Esophagus (tissue), 2 donors: ENCODE results near the gene ADAMTS18. TPM values are rescaled to one million over a fixed set of nuclear protein-coding genes. Genes with fewer than 3 reads are reported as not detected.
"Not testable (repeated sequence)": the region's sequence is repeated elsewhere in the genome, so short reads cannot be mapped to it uniquely, and the experiment has no call there.

Experiments
- H3K27ac ChIP-seq, 2 donors: one replicate each; pipeline ENCODE4 v1.5.1; 2013; ENCODE audit warnings: low read depth in 2 of 2, mild to moderate bottlenecking in 2 of 2, inconsistent platforms in 1 of 2, low read length in 1 of 2, moderate library complexity in 1 of 2
- H3K27me3 ChIP-seq, 2 donors: one replicate each; pipeline ENCODE4 v1.6.1; 2013; ENCODE audit warnings: low read length in 2 of 2, control low read depth in 1 of 2, mild to moderate bottlenecking in 1 of 2; ENCODE audit not compliant: insufficient read depth in 2 of 2, control insufficient read depth in 1 of 2
- H3K36me3 ChIP-seq, 2 donors: one replicate each; pipeline ENCODE4 v1.6.1; 2013; ENCODE audit warnings: low read length in 1 of 2; ENCODE audit not compliant: control insufficient read depth in 2 of 2, insufficient read depth in 2 of 2
- H3K4me1 ChIP-seq, 2 donors: one replicate each; pipeline ENCODE4 v1.6.1; 2013; ENCODE audit warnings: low read length in 1 of 2; ENCODE audit not compliant: control insufficient read depth in 2 of 2, insufficient read depth in 2 of 2
- H3K4me3 ChIP-seq, 2 donors: one replicate each; pipeline ENCODE4 v1.5.1; 2013; ENCODE audit warnings: low read length in 2 of 2, mild to moderate bottlenecking in 2 of 2, low read depth in 1 of 2, moderate library complexity in 1 of 2
- H3K9me3 ChIP-seq, 2 donors: one replicate each; pipeline ENCODE4 v1.6.1; 2013; ENCODE audit warnings: mild to moderate bottlenecking in 2 of 2, low read depth in 1 of 2, low read length in 1 of 2, moderate library complexity in 1 of 2; ENCODE audit not compliant: control insufficient read depth in 2 of 2, insufficient read depth in 1 of 2
- WGBS, 2 donors: extraction: QIAGEN DNeasy Blood & Tissue Kit; methylation state at CpG; one replicate each; pipeline ENCODE4 v1.1.7; 2013; 5-methylcytosine and 5-hydroxymethylcytosine counted together
- polyA plus RNA-seq, 2 donors: library from polyadenylated mRNA; stranded (reverse); fragments of 200-250 nt; gene quantifications; one replicate each; pipeline ENCODE4 v1.2.3, GENCODE V29; 2013
- donor health status: healthy with polysubstance abuse.
- donor health status: Bipolar disorder and iron deficiency.

The ADAMTS18 gene
- polyA plus RNA-seq = under 1 TPM; under 0.01 to 0.02 TPM

- no peak within 1 kb of the TSS for H3K4me3 ChIP-seq
These were observed at the start of gene ADAMTS18 for GRCh38 chr16:77434530-77435271. Gene ADAMTS18 (minus strand): TSS chr16:77435034. CDS start chr16:77434695, 339 bp downstream.

GRCh38 chr16:77480681-77481315, 46.0 kb upstream of the ADAMTS18 start:
- H3K27ac ChIP-seq = no peak overlapping the region
- no peaks in the 10 kb centered on the region for H3K4me1 ChIP-seq
- no peaks in the 10 kb centered on the region for H3K27me3 ChIP-seq
- no peaks in the 10 kb centered on the region for H3K36me3 ChIP-seq
- no peak overlapping the region for H3K4me3 ChIP-seq
- H3K9me3 ChIP-seq = no peaks in the 10 kb centered on the region
- WGBS, 2 donors = 74 to 76% methylated on average over 3 of the region's 3 CpGs

More at GRCh38 chr16:77434530-77435271, at the start of gene ADAMTS18:
- 2% methylated on average over 49 to 92 of the region's 92 CpGs for WGBS, 2 donors
- Histone ChIP-seq H3K36me3 (no peaks in the 10 kb centered on the region), H3K9me3 (peaks cover 0 to 2% of the 10 kb centered on the region in 2 donors), H3K4me1 (peaks cover 0 to 3% of the 10 kb centered on the region in 2 donors), H3K27ac (no peak within 1 kb of the TSS), H3K27me3 (peaks cover 10 to 18% of the 10 kb centered on the region in 2 donors)

- H3K9me3 ChIP-seq = no peaks in the 10 kb centered on the region
- no peaks in the 10 kb centered on the region for H3K36me3 ChIP-seq
- no peak overlapping the region for H3K4me3 ChIP-seq
- no peak overlapping the region for H3K27ac ChIP-seq
- H3K27me3 ChIP-seq = peaks cover 0 to 3% of the 10 kb centered on the region in 2 donors
- H3K4me1 ChIP-seq = no peaks in the 10 kb centered on the region
- WGBS, 2 donors = 95 to 98% methylated on average over 1 of the region's 1 CpG
These were observed 37.4 kb upstream of the ADAMTS18 start for GRCh38 chr16:77472262-77472661.

- Histone ChIP-seq H3K9me3 (no peaks in the 10 kb centered on the region), H3K27me3 (peaks cover 0 to 3% of the 10 kb centered on the region in 2 donors), H3K4me3 (no peak overlapping the region), H3K27ac (no peak overlapping the region), H3K36me3 (no peaks in the 10 kb centered on the region), H3K4me1 (no peaks in the 10 kb centered on the region)
These were observed 36.0 kb upstream of the ADAMTS18 start for GRCh38 chr16:77470851-77471250.

- no peak overlapping the region for H3K4me3 ChIP-seq
- H3K27ac ChIP-seq = no peak overlapping the region
- 31 to 32% methylated on average over 3 of the region's 3 CpGs for WGBS, 2 donors
- H3K27me3 ChIP-seq = peaks cover 0 to 3% of the 10 kb centered on the region in 2 donors
- H3K36me3 ChIP-seq = no peaks in the 10 kb centered on the region
- H3K4me1 ChIP-seq = no peaks in the 10 kb centered on the region
- no peaks in the 10 kb centered on the region for H3K9me3 ChIP-seq
These were observed 34.8 kb upstream of the ADAMTS18 start for GRCh38 chr16:77469634-77470033.

- no peaks in the 10 kb centered on the region for H3K4me1 ChIP-seq
- peaks cover 0 to 3% of the 10 kb centered on the region in 2 donors for H3K27me3 ChIP-seq
- no peak overlapping the region for H3K4me3 ChIP-seq
- H3K27ac ChIP-seq = no peak overlapping the region
- H3K36me3 ChIP-seq = no peaks in the 10 kb centered on the region
- 23 to 30% methylated on average over 3 of the region's 3 CpGs for WGBS, 2 donors
- H3K9me3 ChIP-seq = no peaks in the 10 kb centered on the region
These were observed 34.0 kb upstream of the ADAMTS18 start for GRCh38 chr16:77468831-77469230.

GRCh38 chr16:77467821-77468335, 33.0 kb upstream of the ADAMTS18 start:
- no peak overlapping the region for H3K27ac ChIP-seq
- peaks cover 0 to 3% of the 10 kb centered on the region in 2 donors for H3K27me3 ChIP-seq
- no peaks in the 10 kb centered on the region for H3K36me3 ChIP-seq
- WGBS, 2 donors = 56 to 72% methylated on average over 6 of the region's 6 CpGs
- no peaks in the 10 kb centered on the region for H3K9me3 ChIP-seq
- no peaks in the 10 kb centered on the region for H3K4me1 ChIP-seq
- no peak overlapping the region for H3K4me3 ChIP-seq

GRCh38 chr16:77463659-77464058, 28.8 kb upstream of the ADAMTS18 start:
- H3K9me3 ChIP-seq, H3K36me3 ChIP-seq, H3K4me1 ChIP-seq, H3K27ac ChIP-seq, H3K4me3 ChIP-seq, H3K27me3 ChIP-seq: not testable (repeated sequence)
- WGBS, 2 donors = 93 to 94% methylated on average over 4 of the region's 5 CpGs

- Histone ChIP-seq H3K4me1 (no peaks in the 10 kb centered on the region), H3K4me3 (no peak overlapping the region)
- 57 to 60% methylated on average over 3 of the region's 3 CpGs for WGBS, 2 donors
These were observed 28.1 kb upstream of the ADAMTS18 start for GRCh38 chr16:77462894-77463293.

More at GRCh38 chr16:77462894-77463293, 28.1 kb upstream of the ADAMTS18 start:
- no peak overlapping the region for H3K27ac ChIP-seq
- no peaks in the 10 kb centered on the region for H3K36me3 ChIP-seq
- H3K9me3 ChIP-seq = no peaks in the 10 kb centered on the region
- no peaks in the 10 kb centered on the region for H3K27me3 ChIP-seq
